NCI-H82 (cell line): Measurements from ENCODE around the gene AAK1.
A peak's percentile ranks its signal among the peaks of the same experiment; 100 is the strongest.

Experiments used
- DNase-seq: peaks from one replicate; lab custom pipeline; 2025; lab: John Stamatoyannopoulos, UW

The AAK1 gene

DNA sequence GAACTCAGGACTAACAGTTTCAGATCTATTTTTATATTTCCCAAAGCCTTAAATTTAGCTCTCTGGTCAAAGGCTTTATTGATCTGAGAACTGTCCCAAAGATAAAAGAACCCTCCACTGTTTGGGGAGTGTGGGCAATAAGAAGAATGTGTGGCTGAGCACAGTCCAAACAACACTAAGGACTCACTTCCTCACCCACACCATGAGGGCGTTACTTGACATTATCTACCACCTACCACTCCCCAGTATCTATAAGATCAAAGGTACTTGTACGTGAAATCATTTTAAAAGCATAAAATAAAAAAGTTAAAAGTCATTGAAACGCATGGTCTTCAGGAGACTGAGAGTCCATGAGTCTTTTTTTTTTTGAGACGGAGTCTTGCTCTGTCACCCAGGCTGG is 151.7 kb downstream of the AAK1 start:
- DNase-seq = no peak

GRCh38 chr2:69490486-69490885 is 153.1 kb downstream of the AAK1 start:
- no peak for DNase-seq

DNA sequence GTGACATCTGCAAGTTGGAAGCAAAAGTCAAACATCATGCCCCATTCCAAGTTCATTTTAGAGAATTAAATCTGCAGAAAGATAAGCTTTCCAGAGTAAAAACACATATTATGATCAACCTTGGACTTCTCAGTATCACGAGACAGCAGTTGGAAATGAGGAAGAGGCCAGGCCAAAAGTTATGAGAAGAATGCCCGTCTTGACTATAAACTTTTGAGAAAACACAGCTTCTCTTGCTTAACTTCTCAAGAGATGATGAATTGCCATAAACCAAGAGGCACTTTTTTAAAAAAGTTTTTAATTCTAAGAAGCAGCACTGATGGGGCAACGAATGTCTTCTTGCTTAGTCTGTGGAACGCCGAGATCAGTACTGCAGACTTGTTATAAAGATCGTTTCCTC is 153.7 kb downstream of the AAK1 start:
- no peak for DNase-seq

GRCh38 chr2:69483696-69484095 is 159.8 kb downstream of the AAK1 start:
- DNase-seq = no peak

- DNase-seq = no peak
Measured at GRCh38 chr2:69483024-69483423, 160.5 kb downstream of the AAK1 start.

DNA sequence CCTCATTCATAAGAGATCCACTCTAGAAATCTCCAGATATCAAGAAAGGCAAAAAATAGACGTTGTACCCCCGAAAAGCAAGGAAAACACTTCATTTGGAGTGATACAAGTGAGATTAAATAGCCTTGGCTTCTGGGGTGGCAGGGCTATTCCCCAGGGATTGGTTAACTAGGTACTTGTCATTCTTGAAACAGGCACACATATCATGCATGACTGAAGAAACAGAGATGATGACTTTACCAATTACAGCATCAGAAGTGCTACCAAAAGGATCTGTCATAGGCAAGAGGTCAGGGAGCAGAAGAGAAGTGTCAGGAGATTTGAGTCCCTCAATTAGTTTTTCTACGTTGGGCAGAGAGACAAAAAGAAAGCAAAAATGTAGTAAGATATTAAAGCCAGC is 161.1 kb downstream of the AAK1 start:
- peak; percentile 19 for DNase-seq

DNA sequence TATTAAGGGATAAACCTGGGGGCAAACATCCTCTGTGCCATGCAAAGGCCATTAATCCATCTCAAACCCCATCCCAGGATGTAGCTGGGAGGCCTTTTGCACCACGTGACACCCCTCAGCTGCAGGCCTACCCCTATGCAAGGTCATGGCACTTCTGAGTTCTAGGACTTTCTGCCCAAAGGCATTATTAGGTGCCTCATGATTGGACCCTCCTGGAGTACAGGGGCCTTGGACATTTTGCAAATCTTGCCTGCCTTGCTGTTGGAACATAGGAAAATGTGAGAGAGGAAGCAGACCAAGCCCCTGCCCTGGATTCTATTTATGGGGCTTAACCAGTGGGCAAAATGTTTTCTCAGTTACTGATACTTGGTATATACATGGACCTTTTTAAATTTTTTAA is 162.1 kb downstream of the AAK1 start:
- DNase-seq = no peak

DNA sequence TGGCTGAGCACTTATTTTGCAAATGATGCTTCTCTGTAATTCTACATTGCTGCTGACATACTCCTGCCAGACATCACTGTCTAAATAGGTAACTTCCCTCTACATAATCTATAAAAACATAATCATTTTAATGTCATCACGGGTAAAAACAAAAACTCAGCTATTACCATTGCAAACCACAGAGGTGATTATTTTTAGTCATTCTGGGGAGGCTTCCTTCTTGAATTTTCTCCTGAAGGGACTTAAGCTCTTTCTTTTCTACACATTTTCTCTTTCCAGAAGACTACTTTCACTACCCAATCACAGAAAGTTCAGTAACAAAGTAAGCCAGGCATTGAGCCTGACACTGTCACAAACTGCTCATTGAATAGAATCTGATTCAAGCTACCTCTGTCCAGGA is 165.9 kb downstream of the AAK1 start:
- no peak for DNase-seq

- DNase-seq = no peak
Measured at GRCh38 chr2:69474688-69475087, 168.9 kb downstream of the AAK1 start.

- DNase-seq = no peak
Measured at GRCh38 chr2:69471793-69472192, 171.7 kb downstream of the AAK1 start.

GRCh38 chr2:69470911-69471310 is 172.6 kb downstream of the AAK1 start:
- DNase-seq = no peak

DNA sequence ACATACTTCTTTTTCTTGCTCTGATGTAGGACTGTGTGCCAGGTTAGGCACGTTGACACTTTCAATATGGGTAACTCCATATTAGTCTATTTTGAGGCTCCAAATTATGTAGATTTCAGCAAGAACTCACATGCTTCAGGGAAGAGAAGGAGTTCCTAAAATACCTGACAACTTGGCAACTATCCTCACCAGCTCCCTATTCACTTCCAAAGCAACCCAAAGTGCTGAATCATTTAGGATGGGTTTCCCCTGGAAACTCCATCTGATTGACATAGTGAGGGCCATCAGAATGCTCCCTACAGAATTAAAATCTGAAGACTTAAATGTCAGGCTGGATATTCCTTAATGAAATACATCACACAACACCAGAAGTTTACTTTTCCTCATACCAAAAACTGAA is 173.8 kb downstream of the AAK1 start:
- no peak for DNase-seq

- no peak for DNase-seq
Measured at GRCh38 chr2:69469375-69469774, 174.2 kb downstream of the AAK1 start.

GRCh38 chr2:69466728-69467127 is 176.8 kb downstream of the AAK1 start:
- DNase-seq = no peak

DNA sequence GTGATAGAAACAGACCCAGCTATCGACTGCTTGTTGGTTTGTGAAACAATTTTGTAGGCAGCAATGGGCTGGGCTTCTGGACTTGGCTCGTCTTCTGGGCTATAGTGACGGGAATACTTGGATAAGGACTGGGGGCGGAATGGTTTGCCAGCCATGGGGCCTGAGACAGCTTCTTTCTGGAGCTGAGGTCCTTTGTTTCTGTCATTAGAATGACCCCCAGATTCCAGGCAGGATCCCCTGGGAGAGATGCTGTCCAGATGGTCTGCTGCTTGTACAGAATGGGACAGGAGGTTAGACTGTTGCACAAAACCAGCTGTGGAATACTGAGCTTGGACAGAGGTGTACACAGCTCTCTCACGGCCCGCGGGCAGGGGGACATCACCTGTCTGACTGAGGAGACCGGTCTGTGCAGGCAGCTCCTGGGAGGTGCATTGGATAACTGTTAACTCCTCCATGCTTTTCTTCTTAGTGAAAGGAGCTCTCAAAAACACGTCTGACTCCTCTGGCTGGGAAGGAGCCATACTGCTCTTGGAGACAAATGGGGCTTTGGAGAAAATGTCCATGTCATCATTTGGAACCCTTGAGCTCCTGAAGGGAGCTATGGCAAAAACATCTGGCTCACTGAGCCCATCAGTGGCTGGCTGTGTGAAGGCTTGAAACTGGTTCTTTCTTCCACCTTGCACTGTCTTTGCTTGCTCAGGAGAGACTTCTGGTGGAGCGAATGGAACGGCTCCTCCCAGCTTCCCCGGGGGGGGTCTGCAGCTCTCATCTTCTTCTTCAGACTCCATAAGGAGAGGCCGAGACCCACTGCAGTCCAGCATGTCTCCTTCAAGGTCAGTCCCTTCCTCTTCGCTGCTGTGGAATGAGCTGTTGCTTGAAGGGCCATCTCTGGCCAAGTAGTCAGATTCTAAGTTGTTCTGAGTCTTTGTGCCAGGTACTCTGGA is 177.8 kb downstream of the AAK1 start:
- DNase-seq = no peak

GRCh38 chr2:69464575-69464974 is 179.0 kb downstream of the AAK1 start:
- peak; percentile 33 for DNase-seq

DNA sequence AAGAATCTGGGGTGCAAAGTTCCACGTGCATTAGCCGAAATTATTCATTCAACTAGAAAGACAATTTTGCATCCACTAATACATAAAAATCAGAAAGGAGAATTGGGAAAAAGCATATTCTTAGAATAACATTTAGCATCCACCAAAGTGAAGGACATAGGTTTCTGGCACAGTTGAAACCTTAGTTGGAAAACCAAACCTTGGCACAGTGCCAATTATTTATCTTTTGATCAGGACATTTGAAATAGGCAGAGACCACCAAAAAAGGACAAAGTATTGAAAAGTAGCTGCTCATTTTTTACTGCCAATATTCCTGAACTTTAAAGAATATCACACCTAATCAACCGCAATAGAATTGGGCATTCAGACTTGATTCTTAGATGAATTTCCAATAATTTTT is 180.8 kb downstream of the AAK1 start:
- no peak for DNase-seq

DNA sequence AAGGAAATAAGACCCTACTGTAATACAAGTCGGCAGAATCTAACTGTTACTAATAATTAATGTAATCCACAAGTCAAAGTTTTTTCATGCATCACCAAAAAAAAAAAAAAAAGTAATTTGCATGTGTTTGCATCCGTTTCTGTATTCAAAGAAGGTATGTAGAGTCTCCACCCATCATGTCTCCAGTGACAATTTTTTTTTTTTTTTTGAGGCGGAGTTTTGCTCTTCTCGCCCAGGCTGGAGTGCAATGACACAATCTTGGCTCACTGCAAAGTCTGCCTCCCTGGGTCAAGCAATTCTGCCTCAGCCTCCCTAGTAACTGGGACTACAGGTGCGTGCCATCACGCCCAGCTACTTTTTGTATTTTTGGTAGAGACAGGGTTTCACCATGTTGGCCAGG is 182.1 kb downstream of the AAK1 start:
- DNase-seq = no peak

DNA sequence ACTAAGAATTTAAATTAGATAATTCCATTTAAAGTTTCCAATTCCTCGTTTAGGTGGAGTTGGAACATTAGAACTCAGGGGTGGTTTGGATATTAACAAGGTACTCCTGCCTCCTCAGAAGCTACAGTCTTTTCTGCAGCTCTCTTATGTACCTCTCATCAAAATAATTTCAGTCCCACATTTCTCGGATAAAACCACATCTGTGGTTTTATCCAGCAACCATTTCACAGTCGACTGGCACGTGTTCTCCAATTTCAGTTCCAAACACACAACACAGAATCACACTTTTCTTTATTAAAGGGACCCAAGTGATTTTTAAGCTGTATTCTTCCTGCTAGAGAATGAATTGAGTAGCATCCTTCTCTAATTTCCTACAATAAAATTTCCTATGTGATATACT is 183.6 kb downstream of the AAK1 start:
- DNase-seq = no peak

DNA sequence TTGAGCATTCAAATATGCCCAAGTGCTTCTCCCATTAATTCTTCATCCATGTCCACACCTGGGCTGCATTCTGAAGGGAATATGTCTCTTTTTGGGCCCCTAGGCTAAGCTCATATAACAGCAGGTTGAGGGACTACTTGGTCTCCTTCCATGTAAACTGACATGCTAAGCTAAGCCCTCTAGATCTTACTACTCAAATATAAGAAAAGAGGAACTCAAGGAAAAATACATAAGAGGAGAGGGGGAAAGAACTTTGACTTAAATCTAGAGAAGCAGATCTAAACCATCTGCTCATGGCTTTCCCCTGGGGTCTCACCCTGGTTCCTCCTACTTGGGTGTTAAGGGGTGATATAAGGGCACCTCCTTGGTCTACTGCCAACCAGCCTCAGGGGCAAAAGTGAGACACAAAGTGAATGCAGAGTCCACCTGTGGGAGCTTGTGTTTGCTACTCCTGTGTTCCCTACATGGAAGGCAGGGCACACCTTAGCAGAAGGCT is 186.5 kb downstream of the AAK1 start:
- peak; percentile 33 for DNase-seq

GRCh38 chr2:69456154-69456553 is 187.4 kb downstream of the AAK1 start:
- no peak for DNase-seq

DNA sequence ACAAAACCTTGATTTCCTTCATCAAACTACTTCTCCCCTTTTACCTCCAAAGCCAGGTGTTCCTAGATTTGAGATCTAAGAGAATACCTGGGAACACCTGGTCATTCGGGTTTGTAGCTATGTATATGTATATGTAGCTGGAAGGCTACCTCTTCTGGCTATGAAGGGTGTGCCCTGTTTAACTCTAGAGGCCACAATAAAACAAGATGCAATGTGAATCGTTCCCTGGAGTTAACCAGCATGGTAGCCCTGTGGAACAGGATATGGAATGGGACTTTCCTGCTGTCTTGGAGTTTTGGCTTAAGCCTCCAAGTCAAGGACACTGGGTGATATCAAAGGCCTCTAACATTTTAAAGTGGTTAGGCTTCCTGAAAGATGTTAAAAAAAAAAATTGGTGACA is 188.6 kb downstream of the AAK1 start:
- DNase-seq = no peak

- DNase-seq = peak; percentile 75
Measured at GRCh38 chr2:69453475-69454129, 189.9 kb downstream of the AAK1 start.
